Breast epithelium (tissue), 3 donors: ENCODE results near the gene FLNB.

Experiments used
- POLR2AphosphoS5 ChIP-seq, 3 donors: sonication (generic); formaldehyde crosslinking; IDR thresholded peaks; one replicate each; pipeline ENCODE4 v1.6.1; 2017; ENCODE audit warnings: antibody characterized with exemption in 3 of 3
- TF ChIP-seq, protein P1 (sequence below), 3 donors: fragments of 450-650 bp; IDR thresholded peaks; one replicate each; pipeline ENCODE4 v1.5.1; 2016 to 2017; ENCODE audit warnings: antibody characterized with exemption in 3 of 3, mild to moderate bottlenecking in 3 of 3, moderate library complexity in 3 of 3

DNA sequence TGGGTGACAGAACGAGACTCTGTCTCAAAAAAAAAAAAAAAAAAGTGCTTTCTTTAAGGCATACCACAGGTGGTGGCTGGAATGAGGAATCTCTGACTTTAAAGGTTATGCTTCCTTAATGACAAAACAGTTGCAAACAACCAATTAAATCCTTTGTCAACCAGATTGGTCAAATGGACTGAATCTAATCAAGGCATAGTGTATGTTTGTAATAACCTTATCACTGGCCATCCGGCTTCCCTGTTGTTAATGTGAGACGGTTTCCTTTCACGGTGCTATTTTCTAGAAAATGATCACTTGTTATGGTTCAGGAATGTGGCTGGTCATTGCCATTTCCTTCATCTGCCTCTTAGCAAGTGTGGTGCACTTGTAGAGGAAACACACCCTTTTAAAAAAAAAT lies 75.9 kb downstream of the FLNB start:
- TF ChIP-seq, protein P1, sequence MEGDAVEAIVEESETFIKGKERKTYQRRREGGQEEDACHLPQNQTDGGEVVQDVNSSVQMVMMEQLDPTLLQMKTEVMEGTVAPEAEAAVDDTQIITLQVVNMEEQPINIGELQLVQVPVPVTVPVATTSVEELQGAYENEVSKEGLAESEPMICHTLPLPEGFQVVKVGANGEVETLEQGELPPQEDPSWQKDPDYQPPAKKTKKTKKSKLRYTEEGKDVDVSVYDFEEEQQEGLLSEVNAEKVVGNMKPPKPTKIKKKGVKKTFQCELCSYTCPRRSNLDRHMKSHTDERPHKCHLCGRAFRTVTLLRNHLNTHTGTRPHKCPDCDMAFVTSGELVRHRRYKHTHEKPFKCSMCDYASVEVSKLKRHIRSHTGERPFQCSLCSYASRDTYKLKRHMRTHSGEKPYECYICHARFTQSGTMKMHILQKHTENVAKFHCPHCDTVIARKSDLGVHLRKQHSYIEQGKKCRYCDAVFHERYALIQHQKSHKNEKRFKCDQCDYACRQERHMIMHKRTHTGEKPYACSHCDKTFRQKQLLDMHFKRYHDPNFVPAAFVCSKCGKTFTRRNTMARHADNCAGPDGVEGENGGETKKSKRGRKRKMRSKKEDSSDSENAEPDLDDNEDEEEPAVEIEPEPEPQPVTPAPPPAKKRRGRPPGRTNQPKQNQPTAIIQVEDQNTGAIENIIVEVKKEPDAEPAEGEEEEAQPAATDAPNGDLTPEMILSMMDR (IDR thresholded peaks at IDR 0.05): no peak
- TF ChIP-seq POLR2AphosphoS5 (IDR thresholded peaks at IDR 0.05): no peak
